Ramos (cell line): ENCODE measurements around the gene MICALL2.

Experiments used
- in situ Hi-C: fragments of 300-500 bp; cut with MboI; formaldehyde crosslinking; loops from one replicate; pipeline ENCODE4 v1.14.3; 2022; ENCODE audit warnings: low sequenced_read_pairs; ENCODE audit not compliant: unreplicated experiment

The MICALL2 gene

DNA sequence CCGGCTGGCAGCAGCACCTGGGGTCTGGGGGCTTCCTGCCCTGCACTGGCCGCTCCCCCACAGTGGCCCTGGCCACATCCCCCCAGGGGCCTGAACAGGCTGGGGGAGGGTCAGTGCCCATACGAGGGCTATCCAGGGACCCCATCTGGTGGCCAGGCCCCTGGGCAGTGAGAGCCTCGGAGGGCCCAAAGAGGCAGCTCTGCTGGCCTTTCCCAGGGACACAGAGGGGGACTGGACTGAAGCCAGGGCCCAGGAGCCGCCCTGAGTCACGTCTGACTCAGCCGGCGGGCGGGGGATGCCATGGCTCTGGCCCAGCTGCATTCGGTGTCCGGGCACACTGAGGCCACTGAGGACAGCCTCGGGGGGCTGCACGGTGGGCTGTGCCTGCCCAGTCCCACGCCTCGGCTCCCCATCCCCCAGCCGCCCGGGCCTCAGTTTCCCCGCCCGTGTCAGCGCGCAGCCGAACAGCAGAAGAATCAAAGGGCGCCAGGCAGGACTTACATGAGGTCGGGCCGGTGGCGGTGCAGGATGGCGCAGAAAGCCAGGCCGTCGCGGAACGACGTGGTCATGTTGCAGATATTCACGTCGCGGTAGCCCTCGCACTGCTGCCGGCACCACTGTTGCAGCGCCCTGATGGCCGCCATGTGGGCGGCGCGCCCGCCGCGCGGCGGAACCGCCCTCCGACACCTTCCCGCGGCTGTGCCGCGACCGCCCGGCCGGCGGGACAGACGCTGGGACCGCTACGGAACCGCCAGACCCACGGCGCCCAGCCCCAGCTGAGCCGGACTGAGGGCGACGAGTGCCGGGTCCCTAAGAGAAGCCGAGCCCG, at the start of gene MICALL2:
MICALL2 (minus strand) TSS at position 788 of the 829 bp plus-strand sequence; CDS start at position 644, 144 bp downstream.
- in situ Hi-C loops, result no loop called here

GRCh38 chr7:1508277-1508758, 49.0 kb upstream of the MICALL2 start:
- in situ Hi-C loops, result loop anchor here (10.0 kb wide), 1 partner anchor 246 kb away; no protein-coding TSS in a partner anchor

DNA sequence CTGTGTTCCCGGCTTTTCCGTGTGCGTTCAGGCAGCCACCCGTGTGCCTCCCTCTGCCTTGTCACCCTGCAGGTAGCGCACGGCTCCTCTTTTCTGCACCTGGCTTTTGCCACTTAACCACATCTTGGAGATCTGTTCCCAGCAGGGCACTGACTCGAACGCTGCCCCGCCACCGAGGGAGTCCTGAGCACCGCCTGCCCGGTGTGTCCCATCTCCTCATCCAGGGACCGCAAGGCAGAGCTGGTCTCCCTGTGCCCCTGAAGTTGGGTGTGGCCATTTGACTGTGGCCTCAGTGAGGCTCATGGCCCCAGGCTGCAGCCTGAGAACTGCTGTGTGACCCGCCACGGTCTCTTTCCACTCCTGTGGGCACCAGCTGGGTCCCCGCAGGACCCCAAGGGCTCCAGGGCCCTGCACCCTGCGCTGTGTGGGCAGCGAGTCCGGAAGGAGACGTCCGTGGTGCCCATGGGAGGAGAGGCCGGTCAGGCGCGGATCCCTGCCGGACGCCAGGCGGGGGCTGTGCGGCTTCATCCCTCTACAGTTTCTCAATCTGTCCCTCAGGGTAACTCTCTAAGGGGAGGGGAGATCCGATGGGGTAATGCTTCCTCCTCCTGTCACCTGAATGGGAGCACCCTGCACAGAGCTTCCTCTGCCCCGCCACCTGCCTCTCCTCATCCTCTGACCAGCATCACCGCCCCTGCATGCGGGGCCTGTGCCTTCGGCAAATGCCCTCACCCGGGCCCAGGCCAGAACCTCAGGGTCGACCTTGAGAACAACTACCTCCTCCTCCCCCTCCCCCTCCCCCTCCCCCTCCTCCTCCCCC, 46.7 kb upstream of the MICALL2 start:
- in situ Hi-C loops, result loop anchor here (10.0 kb wide), 1 partner anchor 249 kb away; no protein-coding TSS in a partner anchor

- in situ Hi-C loops, result loop anchor here (10.0 kb wide), 1 partner anchor 251 kb away; no protein-coding TSS in a partner anchor
Measured at GRCh38 chr7:1503816-1504775, 44.8 kb upstream of the MICALL2 start, which contains the start of gene INTS1. Gene INTS1 (minus strand): TSS chr7:1504389. CDS start chr7:1503960, 429 bp downstream.

GRCh38 chr7:1503390-1503789, 44.1 kb upstream of the MICALL2 start:
- in situ Hi-C loops, result loop anchor here (10.0 kb wide), 1 partner anchor 251 kb away; no protein-coding TSS in a partner anchor

GRCh38 chr7:1502845-1503244, 43.6 kb upstream of the MICALL2 start:
- in situ Hi-C loops, result loop anchor here (10.0 kb wide), 1 partner anchor 252 kb away; no protein-coding TSS in a partner anchor

- in situ Hi-C loops, result loop anchor here (10.0 kb wide), 1 partner anchor 253 kb away; no protein-coding TSS in a partner anchor
Measured at GRCh38 chr7:1501487-1502270, 42.4 kb upstream of the MICALL2 start.

DNA sequence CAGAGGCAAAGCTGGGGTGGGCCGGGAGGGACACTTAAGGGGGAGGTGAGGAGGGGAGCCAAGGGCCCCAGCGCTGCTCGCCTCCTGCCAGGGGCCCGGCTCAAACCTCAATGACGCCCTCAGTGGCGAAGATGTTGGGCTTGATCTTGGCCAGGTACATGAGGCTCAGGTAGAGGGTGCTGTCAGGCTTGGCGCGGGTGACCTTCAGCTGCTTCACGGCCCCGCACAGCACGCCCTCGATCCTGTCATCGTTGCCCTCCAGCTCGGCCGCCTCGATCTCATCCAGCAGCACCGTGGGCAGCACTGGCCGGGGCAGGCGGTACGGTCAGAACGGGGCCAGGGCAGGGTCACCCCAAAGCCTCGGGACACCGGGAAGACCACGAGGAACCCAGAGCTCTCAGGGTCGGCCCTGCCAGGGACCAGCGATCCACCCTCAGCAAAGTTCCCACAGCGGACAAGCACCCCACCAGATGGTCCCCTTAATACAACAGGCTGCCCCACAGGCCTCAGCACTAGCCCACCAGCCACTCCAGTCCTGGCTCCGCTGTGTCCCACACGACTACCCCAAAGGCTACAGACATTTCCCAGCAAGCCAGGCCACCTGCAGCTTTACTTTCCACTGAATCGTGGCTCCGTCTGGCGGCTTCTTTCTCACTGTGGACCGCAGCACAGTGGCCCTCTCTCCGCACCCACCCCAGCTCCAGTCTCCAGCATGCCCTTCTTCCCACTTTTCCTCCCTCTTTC, 41.0 kb upstream of the MICALL2 start:
- in situ Hi-C loops, result loop anchor here (10.0 kb wide), 1 partner anchor 255 kb away; no protein-coding TSS in a partner anchor

DNA sequence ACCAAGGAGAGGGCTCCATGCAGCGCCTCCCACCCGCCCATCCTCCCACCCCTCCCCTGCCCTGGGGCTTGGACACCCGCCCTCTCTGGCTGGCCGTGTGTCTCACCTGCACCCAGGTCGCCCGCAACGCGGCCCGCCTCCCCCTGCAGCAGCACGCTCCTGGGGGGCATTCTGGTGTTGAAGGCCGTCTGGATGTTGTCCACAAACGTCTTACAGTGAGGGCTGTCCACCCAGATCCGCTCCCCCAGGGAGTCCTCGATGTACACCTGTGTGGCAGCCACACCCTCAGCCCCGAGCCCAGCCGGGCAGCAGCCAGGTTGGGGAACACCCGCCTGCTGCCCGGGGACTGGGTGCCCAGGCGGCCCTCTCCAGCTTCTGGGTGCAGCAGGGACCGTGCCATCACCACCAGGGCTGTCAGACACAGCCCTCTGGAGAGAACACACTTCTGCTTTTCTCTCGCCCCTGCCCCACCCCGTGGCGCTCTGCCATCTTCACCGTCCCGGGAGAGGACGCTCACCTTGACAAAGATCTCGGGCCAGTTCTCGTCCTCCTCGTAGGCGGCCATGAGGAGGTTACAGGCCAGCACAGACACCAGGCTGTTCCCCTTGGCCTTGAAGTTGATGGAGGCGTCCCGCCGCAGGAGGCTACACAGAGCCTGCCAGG, 40.2 kb upstream of the MICALL2 start:
- in situ Hi-C loops, result loop anchor here (10.0 kb wide), 2 partner anchors 45 to 255 kb away; no protein-coding TSS in a partner anchor

DNA sequence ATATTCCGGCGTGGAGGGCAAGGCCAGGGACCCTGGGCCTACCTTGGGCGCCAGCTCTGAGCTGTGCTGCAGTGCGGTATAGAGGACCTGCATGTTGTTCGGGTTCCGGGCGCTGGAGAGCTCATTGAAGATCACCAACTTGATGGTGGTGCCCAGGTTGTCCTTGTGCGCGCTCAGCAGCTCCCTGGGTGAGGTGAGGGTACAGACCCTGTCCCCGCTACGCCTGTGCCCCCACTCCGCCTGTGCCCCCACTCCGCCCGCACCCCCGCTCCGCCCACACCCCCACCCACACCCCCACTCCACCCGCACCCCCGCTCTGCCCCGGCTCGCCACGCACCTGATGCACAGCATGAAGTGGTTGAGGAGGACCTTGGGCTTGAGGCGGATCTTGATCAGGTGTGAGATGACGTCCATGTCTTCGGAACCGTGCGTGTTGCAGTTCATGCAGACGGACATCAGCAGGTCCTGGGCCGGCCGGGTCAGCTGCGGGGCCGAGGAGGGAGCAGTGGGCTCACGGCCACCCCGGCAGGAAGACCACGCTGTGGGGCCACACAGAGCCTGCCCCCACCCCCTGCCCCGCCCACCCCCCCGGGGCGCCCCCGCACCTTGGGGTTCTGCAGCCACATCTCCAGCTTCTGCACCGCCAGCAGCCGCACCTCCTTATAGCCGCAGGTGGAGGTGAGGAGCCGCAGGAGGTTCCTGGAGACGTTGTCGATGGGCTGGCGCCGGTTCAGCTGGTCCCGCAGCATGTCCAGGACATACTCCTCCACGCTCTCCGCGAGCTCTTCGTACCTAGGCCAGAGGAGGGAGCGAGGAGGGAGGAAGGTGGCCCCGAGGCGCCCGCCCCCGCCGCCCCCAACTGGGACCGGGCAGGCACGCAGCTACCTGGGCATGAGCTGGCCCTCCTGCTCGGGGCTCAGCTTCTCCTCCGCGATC, 39.4 kb upstream of the MICALL2 start:
- in situ Hi-C loops, result loop anchor here (10.0 kb wide), 1 partner anchor 46 kb away; no protein-coding TSS in a partner anchor

- in situ Hi-C loops, result loop anchor here (10.0 kb wide), 1 partner anchor 47 kb away; no protein-coding TSS in a partner anchor
Measured at GRCh38 chr7:1497293-1497927, 38.1 kb upstream of the MICALL2 start.

DNA sequence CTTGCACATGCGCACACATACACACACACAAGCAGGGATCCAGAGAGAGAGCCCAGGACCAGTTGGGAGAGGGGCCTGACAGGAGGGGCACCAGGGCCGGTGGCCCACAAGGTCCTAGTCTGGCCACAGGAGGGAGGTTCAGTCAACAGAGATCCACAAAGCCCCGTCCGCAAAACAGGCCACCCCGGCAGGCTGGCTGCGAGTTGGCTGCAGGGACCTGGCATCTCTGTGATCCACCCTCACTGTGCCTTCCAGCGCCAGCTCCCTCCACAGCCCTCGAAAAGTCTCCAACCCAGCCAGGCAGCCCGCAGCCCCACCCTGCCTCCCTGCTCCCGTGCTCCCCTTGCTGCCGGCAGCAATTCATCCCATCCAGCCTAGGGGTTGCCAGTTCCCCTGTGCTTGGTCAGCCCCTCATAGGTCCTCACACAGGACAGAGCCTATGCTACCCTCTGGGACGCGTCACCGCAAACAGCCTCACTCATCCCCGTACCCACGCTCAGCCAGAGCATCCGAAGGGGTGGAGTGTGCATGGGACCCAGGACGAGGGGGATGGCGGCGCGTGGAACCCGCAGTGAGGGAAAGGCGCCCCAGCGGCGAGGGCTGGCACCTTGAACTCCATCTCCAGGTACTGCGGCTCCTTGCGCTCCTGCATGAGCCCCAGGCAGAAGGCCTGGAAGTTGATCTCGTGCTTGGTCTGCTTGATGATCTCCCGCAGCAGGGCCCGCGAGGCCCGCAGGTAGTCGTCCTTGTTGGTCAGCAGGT, 37.4 kb upstream of the MICALL2 start:
- in situ Hi-C loops, result loop anchor here (10.0 kb wide), 1 partner anchor 48 kb away; no protein-coding TSS in a partner anchor

DNA sequence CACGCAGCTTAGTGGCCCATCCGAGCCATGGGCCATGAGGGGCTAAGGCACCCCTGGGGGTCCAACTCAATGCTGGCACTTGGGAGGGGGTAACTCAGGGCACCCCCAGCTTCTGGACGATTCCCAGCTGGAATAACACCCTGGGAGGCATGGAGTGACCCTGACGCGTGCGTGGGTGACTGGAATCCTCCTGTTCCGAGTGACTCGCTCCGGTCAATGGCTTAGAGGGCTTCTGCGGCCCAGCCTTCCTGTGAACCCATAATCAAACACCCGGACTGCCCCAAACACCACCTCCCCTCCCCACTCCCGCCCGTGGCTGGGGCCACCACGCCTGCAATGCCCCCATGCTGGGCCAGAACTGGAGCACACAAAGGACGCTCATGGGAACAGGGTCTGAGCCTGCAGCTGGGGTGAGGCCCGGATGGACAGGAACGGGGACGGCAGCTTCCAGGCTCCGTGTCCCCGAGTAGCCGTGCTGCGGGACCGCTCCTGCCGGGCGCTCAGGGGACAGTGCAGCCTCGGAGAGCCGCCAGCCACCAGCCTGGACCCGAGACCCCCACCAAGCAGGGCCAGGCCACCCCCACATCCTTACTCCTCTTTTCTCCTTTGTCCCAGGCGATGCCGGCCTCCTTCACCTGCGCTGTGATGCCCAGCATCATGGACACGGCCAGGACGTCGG, 36.4 kb upstream of the MICALL2 start:
- in situ Hi-C loops, result loop anchor here (10.0 kb wide), 1 partner anchor 49 kb away; no protein-coding TSS in a partner anchor
